ENCODE data around the gene TIAM2. TPM values are rescaled to one million over a fixed set of nuclear protein-coding genes. Genes with fewer than 3 reads are reported as not detected.
"Not testable (repeated sequence)": the region's sequence is repeated elsewhere in the genome, so short reads cannot be mapped to it uniquely, and the experiment has no call there.

The TIAM2 gene
- total RNA-seq, 1 donor from 2014 or later, result 5.9 TPM

GRCh38 chr6:155256122-155256795 is 261.1 kb downstream of the TIAM2 start:
- DNase-seq (ENCODE audit: low spot score), result no peak

- no peak for DNase-seq (ENCODE audit: low spot score)
Observed at GRCh38 chr6:155257796-155258195, 262.7 kb downstream of the TIAM2 start.

GRCh38 chr6:155259204-155259603 is 264.1 kb downstream of the TIAM2 start:
- no peak for DNase-seq (ENCODE audit: low spot score)

- DNase-seq (ENCODE audit: low spot score), result no peak
Observed at GRCh38 chr6:155259897-155260296, 264.8 kb downstream of the TIAM2 start.

- no peak for DNase-seq (ENCODE audit: low spot score)
Observed at GRCh38 chr6:155260686-155261085, 265.6 kb downstream of the TIAM2 start.

GRCh38 chr6:155261111-155261900 is 266.2 kb downstream of the TIAM2 start:
- DNase-seq (ENCODE audit: low spot score), result no peak

- no peak for DNase-seq (ENCODE audit: low spot score)
Observed at GRCh38 chr6:155262655-155263054, 267.5 kb downstream of the TIAM2 start.

- no peak for DNase-seq (ENCODE audit: low spot score)
Observed at GRCh38 chr6:155263373-155264063, 268.4 kb downstream of the TIAM2 start, which contains the start of gene CLDN20. TSS of gene CLDN20 (plus strand) at chr6:155264013. CDS start at chr6:155275720, 11,707 bp downstream.

GRCh38 chr6:155264693-155265320 is 269.7 kb downstream of the TIAM2 start:
- DNase-seq (ENCODE audit: low spot score), result no peak

GRCh38 chr6:155265843-155266535 is 270.9 kb downstream of the TIAM2 start:
- no peak for DNase-seq (ENCODE audit: low spot score)

- no peak for DNase-seq (ENCODE audit: low spot score)
Observed at GRCh38 chr6:155267411-155267810, 272.3 kb downstream of the TIAM2 start.

- DNase-seq (ENCODE audit: low spot score), result not testable (repeated sequence)
Observed at GRCh38 chr6:155268088-155268867, 273.2 kb downstream of the TIAM2 start.

GRCh38 chr6:155269765-155270164 is 274.6 kb downstream of the TIAM2 start:
- DNase-seq (ENCODE audit: low spot score), result no peak

GRCh38 chr6:155270561-155271091 is 275.5 kb downstream of the TIAM2 start:
- DNase-seq (ENCODE audit: low spot score), result no peak

- DNase-seq (ENCODE audit: low spot score), result no peak
Observed at GRCh38 chr6:155271145-155271544, 276.0 kb downstream of the TIAM2 start.

GRCh38 chr6:155272353-155273232 is 277.5 kb downstream of the TIAM2 start:
- no peak for DNase-seq (ENCODE audit: low spot score)

- DNase-seq (ENCODE audit: low spot score), result no peak
Observed at GRCh38 chr6:155273431-155273830, 278.3 kb downstream of the TIAM2 start.

- no peak for DNase-seq (ENCODE audit: low spot score)
Observed at GRCh38 chr6:155274106-155274505, 279.0 kb downstream of the TIAM2 start.

GRCh38 chr6:155274533-155274932 is 279.4 kb downstream of the TIAM2 start:
- no peak for DNase-seq (ENCODE audit: low spot score)
